GM13977 (cell line): ENCODE results near the gene LGI2.

Source experiments
- DNase-seq: peaks from one replicate; pipeline ENCODE4 v3.0.0; 2012; ENCODE audit warnings: low spot score
- CTCF ChIP-seq: IDR thresholded peaks from 2 replicates; pipeline ENCODE4 v1.5.1; 2012; ENCODE audit warnings: mild to moderate bottlenecking, control low read depth; ENCODE audit not compliant: insufficient read depth; ENCODE audit errors: extremely low read depth, missing control alignments
- in situ Hi-C: fragments of 300-500 bp; cut with MboI; formaldehyde crosslinking; loops from one replicate; pipeline ENCODE4 v1.12.0; 2022; ENCODE audit warnings: low sequenced_read_pairs, low pct_unique_long_range_greater_than_20kb, mixed read lengths, inconsistent platforms; ENCODE audit not compliant: unreplicated experiment

LGI2 gene

GRCh38 chr4:24979554-24979953 is 51.2 kb downstream of the LGI2 start:
- in situ Hi-C loops = loop anchor here (25.0 kb wide), 2 partner anchors 383 to 492 kb away; no protein-coding TSS in a partner anchor
- DNase-seq = no peak
- TF ChIP-seq CTCF = no peak

DNA sequence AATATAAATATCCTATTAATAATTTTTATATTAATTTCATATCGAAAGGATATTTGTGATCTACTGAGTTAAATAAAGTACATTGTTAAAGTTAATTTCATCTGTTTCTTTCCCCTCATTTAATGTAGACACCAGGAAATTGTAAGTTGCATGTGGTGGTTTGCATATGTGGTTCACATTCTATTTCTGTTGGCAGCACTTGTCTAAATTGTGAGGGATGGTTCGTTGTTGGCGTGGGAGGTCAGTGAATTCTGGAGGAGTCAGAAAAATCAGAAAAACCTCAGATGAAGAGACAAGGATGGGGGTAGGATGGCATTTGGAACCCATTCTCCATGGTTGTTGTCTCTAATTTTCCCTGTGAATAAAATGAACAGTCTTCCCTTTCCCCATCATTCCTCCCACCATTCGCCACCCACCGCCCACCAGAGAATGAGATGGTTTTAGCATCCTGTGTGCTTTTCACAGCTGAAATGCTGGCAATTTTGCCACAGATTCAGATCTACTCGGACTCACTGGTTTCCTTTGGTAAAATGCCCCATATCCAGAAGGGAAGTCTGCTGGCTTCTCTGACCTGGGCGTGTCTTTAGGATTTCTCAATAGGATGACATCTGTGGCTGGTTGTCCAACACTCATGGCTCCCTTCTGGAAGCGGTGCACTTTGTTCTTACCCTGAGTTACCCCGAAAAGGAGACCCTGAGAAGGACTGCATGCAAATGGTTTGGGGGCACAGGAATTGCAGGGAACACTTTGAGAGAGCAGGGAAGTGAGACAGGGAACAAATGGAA is 52.3 kb downstream of the LGI2 start:
- TF ChIP-seq CTCF = no peak
- in situ Hi-C loops = loop anchor here (25.0 kb wide), 2 partner anchors 384 to 491 kb away; no protein-coding TSS in a partner anchor
- no peak for DNase-seq

- TF ChIP-seq CTCF = no peak
- no peak for DNase-seq
- in situ Hi-C loops = loop anchor here (25.0 kb wide), 2 partner anchors 387 to 488 kb away; no protein-coding TSS in a partner anchor
These were observed 55.2 kb downstream of the LGI2 start for GRCh38 chr4:24975510-24975909.

- no peak for TF ChIP-seq CTCF
- in situ Hi-C loops = no loop called here
- no peak for DNase-seq
These were observed 56.8 kb downstream of the LGI2 start for GRCh38 chr4:24973747-24974601.

DNA sequence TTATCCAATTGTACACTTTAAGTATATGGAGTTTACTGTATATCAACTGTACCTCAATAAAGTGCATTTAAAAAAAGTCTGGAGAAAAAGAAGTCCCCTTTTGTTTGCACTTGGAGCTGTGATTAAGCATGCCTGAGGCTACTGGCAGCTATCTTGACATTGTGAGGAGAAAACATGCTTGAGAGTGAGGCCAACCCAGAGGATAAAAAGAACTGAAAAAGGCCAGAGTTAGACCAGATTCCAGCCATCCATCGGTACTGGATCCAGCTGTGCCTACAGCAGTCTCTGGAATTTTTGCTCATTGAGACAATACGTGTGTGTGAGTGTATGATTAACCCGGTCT is 57.4 kb downstream of the LGI2 start:
- in situ Hi-C loops = no loop called here
- no peak for DNase-seq
- no peak for TF ChIP-seq CTCF

GRCh38 chr4:24971192-24971591 is 59.6 kb downstream of the LGI2 start:
- TF ChIP-seq CTCF = no peak
- no peak for DNase-seq
- in situ Hi-C loops = no loop called here
